IMR-90 (cell line): ENCODE results near the gene MAB21L4. TPM values are rescaled to one million over a fixed set of nuclear protein-coding genes. Genes with fewer than 3 reads are reported as not detected.

Source experiments
- ATAC-seq: fragments of 200-7000 bp; cut with Tn5 transposase; 2 replicates; pipeline ENCODE4 v1.9.1; 2020; ENCODE audit warnings: low read depth, mild to moderate bottlenecking, moderate library complexity
- BruUV-seq: library from RNA; stranded (reverse); fragments of 400-500 nt; replicated peaks from 2 replicates; lab custom pipeline; 2021; lab: Mats Ljungman, UMichigan
- CTCF ChIA-PET: fragments of 300-600 bp; formaldehyde crosslinking; extraction: SDS; loops from one replicate; lab custom pipeline; 2021; ENCODE audit warnings: antibody characterized with exemption; lab: Yijun Ruan, JAX
- POLR2A ChIA-PET: fragments of 300-600 bp; sonication (Branson Sonifier 250); formaldehyde crosslinking; loops from one replicate; lab custom pipeline; 2022; ENCODE audit warnings: antibody characterized with exemption; ENCODE audit not compliant: unreplicated experiment; lab: Charles Lee
- DNase-seq: peaks from one replicate; pipeline ENCODE4 v3.0.0; 2013
- H2AFZ ChIP-seq: replicated peaks from 2 replicates; pipeline ENCODE3; 2013; ENCODE audit warnings: low read length, mild to moderate bottlenecking; ENCODE audit not compliant: poor library complexity
- H2AK5ac ChIP-seq: 2 replicates; pipeline ENCODE4 v1.6.1; 2013; ENCODE audit warnings: low read depth, low read length, inconsistent platforms
- H2AK9ac ChIP-seq: replicated peaks from 2 replicates; pipeline ENCODE3; 2013; ENCODE audit warnings: mild to moderate bottlenecking, low read depth, low read length, moderate library complexity; ENCODE audit not compliant: poor library complexity
- H2BK120ac ChIP-seq: 2 replicates; pipeline ENCODE4 v1.6.1; 2013; ENCODE audit warnings: low read depth, low read length, inconsistent platforms
- H2BK15ac ChIP-seq: 3 replicates; pipeline ENCODE4 v1.6.1; 2013; ENCODE audit warnings: low read depth, low read length, inconsistent platforms
- H2BK20ac ChIP-seq: 2 replicates; pipeline ENCODE4 v1.6.1; 2013; ENCODE audit warnings: low read depth, mild to moderate bottlenecking, inconsistent platforms, low read length, moderate library complexity
- H2BK5ac ChIP-seq: 2 replicates; pipeline ENCODE4 v1.6.1; 2013; ENCODE audit warnings: mild to moderate bottlenecking, low read depth, low read length, inconsistent platforms; ENCODE audit not compliant: poor library complexity, severe bottlenecking
- H3K14ac ChIP-seq: replicated peaks from 2 replicates; pipeline ENCODE4 v1.6.1; 2013; ENCODE audit warnings: low read depth, low read length, inconsistent platforms
- H3K18ac ChIP-seq: 2 replicates; pipeline ENCODE4 v1.6.1; 2013; ENCODE audit warnings: low read depth, low read length, control low read depth
- H3K23ac ChIP-seq: 2 replicates; pipeline ENCODE4 v1.6.1; 2013; ENCODE audit warnings: low read depth, low read length, inconsistent platforms
- H3K27ac ChIP-seq: 2 replicates; pipeline ENCODE4 v1.5.1; 2013; ENCODE audit warnings: mild to moderate bottlenecking, control low read depth, low read length; ENCODE audit not compliant: insufficient read depth
- H3K27me3 ChIP-seq: 2 replicates; pipeline ENCODE4 v1.6.1; 2013; ENCODE audit warnings: low read length; ENCODE audit not compliant: control insufficient read depth, insufficient read depth
- H3K36me3 ChIP-seq: 2 replicates; pipeline ENCODE4 v1.6.1; 2013; ENCODE audit warnings: low read length, mixed read lengths; ENCODE audit not compliant: control insufficient read depth, insufficient read depth
- H3K4ac ChIP-seq: 2 replicates; pipeline ENCODE4 v1.6.1; 2013; ENCODE audit warnings: low read depth, low read length, inconsistent platforms
- H3K4me1 ChIP-seq: 2 replicates; pipeline ENCODE4 v1.6.1; 2013; ENCODE audit warnings: low read length, mixed read lengths; ENCODE audit not compliant: control insufficient read depth, insufficient read depth
- H3K4me2 ChIP-seq: 2 replicates; pipeline ENCODE4 v1.6.1; 2013; ENCODE audit warnings: low read depth, mild to moderate bottlenecking, control low read depth, low read length, moderate library complexity
- H3K4me3 ChIP-seq: 2 replicates; pipeline ENCODE4 v1.5.1; 2013; ENCODE audit warnings: low read depth, mild to moderate bottlenecking, control low read depth, low read length, moderate library complexity; ENCODE audit not compliant: insufficient read depth
- H3K56ac ChIP-seq: 2 replicates; pipeline ENCODE4 v1.6.1; 2013; ENCODE audit warnings: low read length, inconsistent platforms; ENCODE audit not compliant: insufficient read depth; ENCODE audit errors: extremely low read depth
- H3K79me1 ChIP-seq, 2 experiments: 2 replicates each; pipeline ENCODE4 v1.6.1; 2013; ENCODE audit warnings: low read length in 2 of 2, inconsistent platforms in 1 of 2, low read depth in 1 of 2
- H3K9ac ChIP-seq: 2 replicates; pipeline ENCODE4 v1.6.1; 2013; ENCODE audit warnings: low read depth, low read length, control low read depth
- H3K9me1 ChIP-seq: 2 replicates; pipeline ENCODE4 v1.6.1; 2013; ENCODE audit warnings: low read length, inconsistent platforms; ENCODE audit not compliant: insufficient read depth
- H3K9me3 ChIP-seq: 2 replicates; pipeline ENCODE4 v1.6.1; 2013; ENCODE audit warnings: low read length; ENCODE audit not compliant: control insufficient read depth, insufficient read depth
- H4K20me1 ChIP-seq: 2 replicates; pipeline ENCODE4 v1.6.1; 2013; ENCODE audit warnings: low read length, inconsistent platforms; ENCODE audit not compliant: insufficient read depth
- H4K5ac ChIP-seq: 2 replicates; pipeline ENCODE4 v1.6.1; 2013; ENCODE audit warnings: mild to moderate bottlenecking, low read depth, low read length, control low read depth
- H4K8ac ChIP-seq, 2 experiments: 2 replicates each; pipeline ENCODE4 v1.6.1; 2013; ENCODE audit warnings: low read depth in 2 of 2, low read length in 2 of 2, control low read depth in 1 of 2, inconsistent platforms in 1 of 2
- H4K91ac ChIP-seq: 2 replicates; pipeline ENCODE4 v1.6.1; 2013; ENCODE audit warnings: low read depth, low read length, inconsistent platforms; ENCODE audit not compliant: insufficient read depth
- CEBPB ChIP-seq: IDR thresholded peaks from 2 replicates; pipeline ENCODE4 v1.6.1; 2012; ENCODE audit warnings: low read depth, low read length, improper control_type of control experiment
- POLR2A ChIP-seq: IDR thresholded peaks from 2 replicates; pipeline ENCODE4 v1.6.1; 2012; ENCODE audit warnings: mild to moderate bottlenecking, low read depth, low read length
- RFX5 ChIP-seq: IDR thresholded peaks from 2 replicates; pipeline ENCODE4 v1.8.0; 2012; ENCODE audit warnings: low read depth, mild to moderate bottlenecking, low read length, moderate library complexity
- WGBS, 2 experiments: methylation state at CpG; one replicate each; pipeline versions ENCODE4 v1.1.5 to v1.1.7; 2013; ENCODE audit warnings: missing lambda C conversion rate in 2 of 2; ENCODE audit not compliant: insufficient read length in 1 of 2; ENCODE audit errors: extremely low coverage in 2 of 2; 5-methylcytosine and 5-hydroxymethylcytosine counted together
- dilution Hi-C: fragments of 300-500 bp; cut with HindIII; formaldehyde crosslinking; loops from one replicate; pipeline ENCODE4 v1.14.3; 2018; ENCODE audit warnings: low sequenced_read_pairs; ENCODE audit not compliant: unreplicated experiment
- in situ Hi-C: fragments of 300-500 bp; cut with MboI; formaldehyde crosslinking; loops from 3 replicates; pipeline ENCODE4 v1.14.3; 2019; ENCODE audit warnings: low sequenced_read_pairs, inconsistent platforms, mixed read lengths
- intact Hi-C: fragments of 100-400 bp; cut with micrococcal nuclease; formaldehyde crosslinking; loops from 2 replicates; pipeline ENCODE4 v1.10.0; 2022
- polyA plus RNA-seq, 3 experiments: library from polyadenylated mRNA; depleted of rRNA; stranded (reverse); fragments of >200 nt; gene quantifications; 2 replicates each; pipeline ENCODE4 v1.2.3, GENCODE V29; 2012; ENCODE audit warnings: low replicate concordance in 1 of 3
- total RNA-seq: library from RNA; depleted of rRNA; stranded (reverse); fragments of >200 nt; gene quantifications from 2 replicates; pipeline ENCODE4 v1.2.3, GENCODE V29; 2012

The MAB21L4 gene
- total and polyA plus RNA-seq, 2 of the 4 experiments (the other 2 are of a cell fraction): not detected

DNA sequence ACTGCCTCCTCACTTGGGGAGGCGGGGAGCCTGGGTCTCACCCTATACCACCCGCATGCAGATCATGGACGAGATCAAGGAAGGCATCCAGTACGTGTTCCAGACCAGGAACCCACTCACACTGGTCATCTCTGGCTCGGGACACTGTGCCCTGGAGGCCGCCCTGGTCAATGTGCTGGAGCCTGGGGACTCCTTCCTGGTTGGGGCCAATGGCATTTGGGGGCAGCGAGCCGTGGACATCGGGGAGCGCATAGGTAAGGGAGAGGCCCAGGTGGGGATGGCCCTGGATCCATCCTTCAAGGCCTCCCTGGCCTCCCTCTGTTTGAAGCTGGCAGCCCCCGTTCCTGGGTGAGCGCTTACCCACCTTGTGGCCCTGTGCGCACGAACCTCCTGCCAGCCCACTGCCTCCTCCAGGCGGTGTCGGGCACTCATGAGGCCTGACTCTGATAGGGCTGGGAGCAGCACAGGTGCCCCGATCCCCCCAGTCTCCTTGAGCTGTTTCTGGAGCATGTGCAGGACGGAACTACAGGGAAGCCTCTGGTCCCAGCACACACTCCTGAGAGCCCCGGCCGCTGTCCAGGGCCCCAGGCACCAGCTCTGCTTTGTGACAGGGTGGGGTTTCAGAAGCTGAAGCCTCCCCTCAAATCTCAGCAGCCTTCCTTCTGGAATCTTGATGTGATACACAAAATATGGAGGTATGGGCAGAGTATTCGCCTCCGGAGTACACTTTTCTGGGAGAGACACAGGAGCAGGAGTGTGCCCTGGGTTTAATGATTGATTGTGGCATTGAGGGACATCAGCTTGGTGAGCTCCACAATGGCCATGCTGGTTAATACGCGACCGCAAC is 26.6 kb downstream of the MAB21L4 start (continued):
- no peak for TF ChIP-seq RFX5

GRCh38 chr2:240868286-240869108 is 27.5 kb downstream of the MAB21L4 start, which contains the start of gene AGXT:
Gene AGXT (plus strand): TSS chr2:240868824. CDS start chr2:240868866, 42 bp downstream.
- Histone ChIP-seq H2BK15ac (no peak within 1 kb of the TSS), H3K9ac (no peak within 1 kb of the TSS), H3K23ac (no peak within 1 kb of the TSS), H3K4me1 (no peaks in the 10 kb centered on the region; the same call in 1 of the 2 replicates), H2AFZ (no peak within 1 kb of the TSS), H3K9me1 (no peaks in the 10 kb centered on the region), H3K56ac (no peak within 1 kb of the TSS), H3K27me3 (peaks cover 54% of the 10 kb centered on the region), H2AK5ac (no peak within 1 kb of the TSS), H3K4ac (no peak within 1 kb of the TSS), H4K5ac (no peak within 1 kb of the TSS), H3K14ac (no peak within 1 kb of the TSS), H2BK5ac (no peak within 1 kb of the TSS), H2AK9ac (peak within 1 kb of the TSS; percentile 42), H3K79me1 (no peaks in the 10 kb centered on the region), H3K36me3 (no peaks in the 10 kb centered on the region), H3K9me3 (no peaks in the 10 kb centered on the region), H4K8ac (no peak within 1 kb of the TSS), H3K27ac (no peak within 1 kb of the TSS), H2BK120ac (no peak within 1 kb of the TSS), H4K20me1 (no peaks in the 10 kb centered on the region), H3K4me3 (no peak within 1 kb of the TSS), H3K18ac (no peak within 1 kb of the TSS), H2BK20ac (no peak within 1 kb of the TSS), H3K4me2 (no peak within 1 kb of the TSS), H4K91ac (no peak within 1 kb of the TSS)
- 29% methylated on average over 6 of the region's 21 CpGs; no CpG with 5 or more reads in 1 of the 2 experiments for WGBS, 2 experiments
- ChIA-PET CTCF (no interaction called here), POLR2A (no interaction called here)
- dilution Hi-C loops (no loop called here), in situ Hi-C loops (loop anchor here (25.0 kb wide), 1 partner anchor 794 kb away; no protein-coding TSS in a partner anchor), intact Hi-C loops (no loop called here)
- TF ChIP-seq POLR2A: no peak
- peak; percentile 58 for TF ChIP-seq CEBPB
- DNase-seq: peak; percentile 10
- no TSS peak for BruUV-seq
- no peak for ATAC-seq
